NCI-H1694 (cell line): ENCODE data around the gene CREBBP.

Experiments used
- DNase-seq: peaks from one replicate; lab custom pipeline; 2025; lab: John Stamatoyannopoulos, UW

Gene CREBBP

DNA sequence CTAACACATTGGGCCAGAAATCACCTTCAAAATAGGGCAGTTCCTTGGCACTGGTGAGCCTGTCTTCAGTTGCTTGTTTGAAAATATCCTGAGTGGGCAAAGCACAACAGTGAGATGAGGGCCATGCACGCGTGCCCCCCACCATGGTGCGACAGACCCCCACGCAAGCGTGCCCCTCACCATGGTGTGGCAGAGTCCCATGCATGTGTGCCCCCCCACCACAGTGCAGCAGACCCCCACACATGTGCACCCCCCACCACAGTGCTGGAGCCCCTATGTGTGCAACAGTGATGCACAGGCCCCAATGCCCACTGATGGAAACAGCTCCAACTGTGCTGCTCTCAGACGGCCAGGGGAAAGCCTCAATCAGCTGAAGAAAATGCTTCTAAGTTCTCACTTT lies 144.4 kb downstream of the CREBBP start:
- no peak for DNase-seq

DNA sequence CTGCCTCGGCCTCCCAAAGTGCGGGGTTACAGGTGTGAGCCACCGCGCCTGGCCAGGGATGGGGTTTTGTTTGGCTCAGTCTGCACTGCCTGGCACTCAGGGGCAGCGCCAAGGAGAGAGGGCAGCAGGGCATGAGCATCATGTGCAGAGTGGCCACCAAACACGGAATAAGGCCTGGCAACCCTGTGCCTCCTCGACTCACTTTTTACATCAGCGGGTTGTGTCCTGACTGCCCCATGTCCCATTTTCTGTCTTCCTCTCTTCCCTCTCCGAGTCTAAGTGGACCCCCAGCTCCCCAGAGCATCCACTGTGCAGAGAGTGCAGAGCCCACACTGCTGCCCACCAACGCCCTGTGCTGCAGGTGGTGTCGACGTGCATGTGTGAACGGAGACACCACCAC lies 145.0 kb downstream of the CREBBP start:
- DNase-seq = no peak

DNA sequence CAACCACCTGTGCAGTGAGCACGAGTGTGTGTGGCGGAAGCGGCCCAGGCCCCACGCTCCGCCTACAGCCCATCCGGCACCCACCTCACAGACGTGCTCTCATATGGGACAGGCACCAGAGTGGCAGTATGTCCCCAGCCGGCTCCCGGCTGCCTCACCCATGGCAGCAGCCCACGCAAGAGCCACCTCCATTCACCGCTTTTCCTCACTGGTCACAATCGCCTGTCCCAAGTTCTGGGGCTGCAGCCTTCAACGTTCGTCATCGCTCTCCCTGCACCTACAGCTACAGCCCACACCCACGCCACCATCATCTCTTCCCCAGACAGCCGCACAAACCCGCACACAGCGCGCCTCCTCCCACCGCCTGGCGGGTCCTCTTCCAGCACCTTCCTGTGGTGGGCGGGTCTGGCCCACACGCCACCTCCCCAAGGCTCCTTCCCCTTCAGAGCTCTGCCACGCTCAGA lies 145.7 kb downstream of the CREBBP start:
- no peak for DNase-seq

DNA sequence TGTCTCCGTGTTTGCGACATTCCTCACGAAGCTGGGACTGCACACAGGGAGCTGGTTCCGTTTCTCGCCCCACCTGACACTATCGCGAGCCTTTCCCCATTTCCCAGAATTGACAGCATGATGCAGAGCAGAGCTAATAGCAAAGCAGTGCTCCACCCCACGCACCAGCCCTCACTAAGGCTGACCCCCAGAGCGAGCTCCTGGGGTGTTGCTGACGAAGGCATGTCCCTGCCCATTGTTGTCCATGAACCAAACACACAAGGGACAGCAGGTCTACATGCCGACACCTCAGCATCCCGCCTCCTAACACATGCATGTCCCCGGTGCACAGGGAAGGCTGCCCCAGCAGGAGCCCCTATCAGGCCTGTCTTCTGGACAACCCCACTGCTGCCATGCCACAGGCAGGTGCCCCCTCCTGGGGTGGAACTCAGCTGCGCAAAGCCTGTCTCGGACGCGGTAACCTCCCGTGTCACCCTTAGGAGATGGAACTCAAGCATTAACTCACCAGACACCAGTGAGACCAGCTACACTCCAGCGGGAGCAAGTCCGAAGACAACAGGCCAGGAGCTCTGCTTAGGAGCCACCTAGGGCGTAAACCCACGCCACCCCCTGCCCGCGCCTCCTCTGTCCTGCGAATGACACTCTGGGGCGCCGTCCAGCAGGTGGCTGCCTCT lies 146.3 kb downstream of the CREBBP start:
- DNase-seq = no peak

DNA sequence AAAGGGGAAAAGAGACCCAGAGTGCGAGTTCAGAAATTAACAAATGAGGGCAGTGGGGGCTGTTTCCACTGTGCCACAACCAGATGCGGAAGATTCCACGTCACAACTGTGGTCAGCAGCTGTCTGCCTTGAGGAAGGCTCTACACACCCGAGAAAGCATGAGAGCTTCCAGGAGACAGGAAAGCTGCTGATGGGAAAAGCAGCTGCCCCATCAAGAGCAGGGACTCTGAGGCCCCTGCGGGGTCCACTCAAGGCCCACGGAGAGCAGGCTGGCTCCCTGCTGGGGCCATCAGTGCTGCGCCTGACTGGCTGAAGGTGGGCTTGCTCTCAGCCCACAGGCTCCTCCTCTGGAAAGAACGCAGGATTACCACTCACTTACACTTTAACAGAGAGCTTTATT lies 148.3 kb downstream of the CREBBP start:
- DNase-seq = no peak

DNA sequence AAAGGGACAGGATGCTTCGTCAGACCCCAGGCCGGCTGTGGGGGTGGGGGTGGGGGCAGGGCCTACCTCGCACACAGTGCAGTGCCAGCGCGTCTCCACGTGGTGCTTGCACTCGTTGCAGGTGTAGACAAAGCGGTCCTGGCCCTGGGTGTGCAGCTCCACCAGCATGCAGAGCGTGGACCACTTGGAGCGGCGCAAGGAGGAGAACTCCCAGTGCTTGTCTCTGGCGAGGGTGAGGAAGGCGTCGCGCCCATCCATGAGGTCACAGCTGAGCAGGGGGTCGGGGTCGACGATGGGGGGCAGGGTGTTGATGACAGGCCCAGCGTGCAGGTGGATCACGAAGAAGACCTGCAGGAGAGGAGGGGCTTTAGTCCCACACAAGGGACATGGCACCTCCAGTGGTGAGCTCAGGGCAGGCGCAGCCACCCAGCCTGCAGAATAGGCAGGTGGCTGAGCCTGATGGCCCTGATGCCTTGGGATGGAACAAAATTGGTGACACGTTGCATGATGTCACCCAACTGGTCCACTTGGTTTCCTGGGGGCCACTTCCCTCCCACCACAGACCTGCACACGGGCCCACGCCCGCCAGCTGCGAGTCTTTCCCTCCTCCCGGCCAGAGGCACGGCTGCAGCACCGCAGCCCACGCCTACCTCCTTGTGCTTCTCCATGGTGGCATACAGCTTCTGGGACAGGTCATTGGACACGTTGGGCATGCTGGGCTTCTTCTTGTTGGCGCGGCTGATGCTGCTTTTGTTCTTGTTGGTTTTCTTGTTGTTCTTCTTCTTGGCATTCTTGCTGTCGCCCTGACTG lies 149.2 kb downstream of the CREBBP start:
- no peak for DNase-seq

DNA sequence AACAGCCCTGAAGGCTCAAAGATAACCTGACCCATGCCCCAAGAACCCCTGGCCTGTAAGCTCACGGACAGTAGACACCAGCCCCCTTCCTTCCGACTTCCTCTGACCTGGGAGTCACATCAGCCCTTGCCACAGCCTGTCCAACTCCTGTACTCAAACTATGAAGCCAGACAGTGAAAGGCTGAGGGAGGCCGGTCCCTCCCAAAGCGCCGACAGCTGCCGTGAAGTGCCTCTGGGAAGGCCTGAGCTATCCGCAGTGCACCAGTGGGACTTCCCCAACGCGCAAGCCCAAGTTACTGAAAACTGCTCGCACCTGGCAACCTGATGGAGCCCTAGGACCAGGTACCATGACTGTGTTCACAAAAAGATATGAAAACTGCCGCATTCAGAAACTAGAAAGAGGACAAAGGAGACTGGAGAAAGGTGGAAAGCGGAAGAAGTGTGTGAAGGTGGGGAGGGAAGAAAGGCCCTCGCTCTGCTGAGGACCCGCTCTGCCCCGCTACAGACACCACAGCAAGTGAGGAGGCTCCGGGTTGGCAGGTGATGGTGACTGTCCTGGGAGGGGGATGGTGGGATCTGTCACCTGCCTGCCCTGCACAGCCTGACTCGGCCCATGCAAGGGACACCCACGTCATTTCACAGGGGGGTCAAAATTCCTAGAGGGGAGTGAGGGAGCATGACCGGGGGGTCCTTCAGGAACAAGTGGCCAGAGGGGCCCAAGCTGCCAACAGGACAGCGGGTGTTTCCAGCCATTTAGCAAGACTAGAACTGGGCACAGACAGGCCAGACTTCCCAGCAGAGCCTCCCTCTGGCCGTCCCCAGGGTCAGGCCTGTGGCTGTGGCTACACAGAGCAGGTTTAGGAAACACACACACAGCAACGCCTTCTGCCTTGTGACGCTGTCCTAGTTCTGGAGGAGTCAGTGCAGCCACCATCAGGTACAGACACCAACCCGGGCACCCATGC lies 150.1 kb downstream of the CREBBP start:
- DNase-seq = no peak

DNA sequence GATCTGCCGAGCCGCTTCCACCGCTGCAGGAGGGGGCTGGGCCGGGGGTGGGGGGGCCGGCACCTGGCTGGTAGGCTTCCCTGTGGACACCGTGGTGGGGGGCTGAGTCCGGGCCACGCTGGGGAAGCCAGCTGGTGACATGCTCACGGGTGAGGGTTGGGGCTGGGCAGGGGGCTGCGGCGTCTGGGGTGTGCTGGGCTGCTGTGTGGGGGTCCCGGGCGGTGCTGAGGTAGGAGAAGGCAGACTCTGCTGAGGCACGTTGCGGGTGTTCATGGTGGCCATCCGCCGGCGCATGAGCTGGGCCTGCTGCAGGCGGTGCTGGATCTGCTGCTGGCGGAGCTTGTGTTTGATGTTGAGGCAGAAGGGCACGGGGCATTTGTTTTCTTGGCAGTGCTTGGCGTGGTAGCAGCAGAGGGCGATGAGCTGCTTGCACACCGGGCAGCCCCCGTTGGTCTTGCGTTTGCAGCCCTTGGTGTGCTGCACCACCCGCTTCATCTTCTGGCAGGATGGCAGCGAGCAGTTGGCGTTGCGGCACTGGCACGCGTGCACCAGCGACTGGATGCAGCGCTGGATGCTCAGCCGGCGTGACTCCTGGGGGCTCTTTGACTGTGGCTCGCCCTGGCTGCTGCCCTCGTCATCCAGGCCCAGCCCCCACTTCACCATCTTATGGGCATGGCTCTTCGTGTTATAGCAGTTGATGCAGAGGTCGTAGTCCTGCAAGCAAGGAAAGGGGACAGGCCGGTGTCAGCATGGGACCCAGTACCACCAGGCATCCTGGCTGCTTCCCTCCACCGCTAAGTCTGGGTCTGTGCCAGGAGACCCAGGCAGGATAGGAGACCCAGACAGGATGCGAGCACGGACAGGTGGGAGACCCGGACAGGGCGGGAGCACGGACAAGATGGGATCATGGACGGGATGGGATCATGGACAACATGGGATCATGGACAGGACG lies 151.1 kb downstream of the CREBBP start:
- DNase-seq = no peak

DNA sequence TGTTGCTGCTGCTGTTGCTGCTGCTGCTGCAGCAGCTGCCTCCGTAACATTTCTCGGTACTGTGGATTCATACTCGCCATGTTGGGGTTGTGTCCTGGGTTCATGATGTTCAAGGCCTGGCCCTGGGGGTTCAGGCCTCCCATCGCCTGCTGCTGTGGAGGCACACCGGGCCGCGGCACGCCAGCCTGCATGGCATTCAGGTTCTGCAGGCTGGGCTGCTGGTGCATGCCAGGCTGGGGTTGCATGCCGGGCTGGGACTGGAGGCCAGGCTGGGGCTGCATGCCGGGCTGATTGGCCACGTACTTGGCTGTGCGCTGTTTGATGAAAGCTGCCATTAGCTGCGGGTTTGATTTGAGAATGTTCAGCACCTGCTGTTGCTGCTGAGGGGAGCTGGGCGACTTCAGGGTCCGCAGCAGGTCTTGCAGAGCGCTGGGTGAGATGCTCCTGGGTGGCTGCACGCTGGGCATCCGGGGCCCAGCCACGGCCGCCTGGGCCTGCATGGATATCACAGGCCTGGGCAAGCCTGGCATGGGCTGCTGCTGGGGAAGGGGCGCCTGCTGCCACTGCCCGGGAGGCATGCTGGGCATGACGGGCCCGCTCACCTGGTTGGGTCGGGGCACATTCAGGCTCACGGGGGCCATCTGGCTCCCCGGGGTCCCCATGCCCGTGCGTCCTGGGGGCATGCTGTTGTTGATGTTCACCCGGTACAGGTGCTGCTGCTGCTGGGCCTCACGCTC lies 151.9 kb downstream of the CREBBP start:
- no peak for DNase-seq

DNA sequence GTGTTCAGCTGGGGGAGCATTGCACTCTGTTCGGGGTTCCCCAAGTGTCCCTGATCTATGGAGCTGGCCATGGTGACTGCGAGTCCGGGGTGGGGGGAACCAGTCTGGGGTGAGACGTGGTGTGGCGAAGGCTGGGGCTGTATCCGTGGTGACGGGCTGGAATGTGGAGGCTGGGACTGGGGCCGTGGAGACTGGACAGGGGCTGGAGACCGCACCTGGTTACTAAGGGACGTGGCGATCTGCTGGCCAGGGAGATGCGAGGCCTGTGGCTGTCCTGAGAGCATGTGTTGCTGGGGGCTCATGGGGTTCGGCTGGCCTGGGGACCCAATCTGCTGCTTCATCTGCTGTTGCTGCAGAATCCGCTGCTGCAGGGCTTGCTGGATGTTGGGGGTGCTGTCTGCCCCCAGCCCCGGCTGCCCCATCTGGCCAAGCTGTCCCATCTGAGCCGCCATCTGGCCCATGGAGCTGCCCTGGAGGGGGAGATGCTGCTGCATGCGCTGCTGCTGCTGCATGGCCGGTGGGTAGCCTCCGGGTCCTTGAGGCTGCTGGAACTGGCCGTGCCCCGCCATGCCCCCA lies 152.6 kb downstream of the CREBBP start:
- peak; percentile 26 for DNase-seq

DNA sequence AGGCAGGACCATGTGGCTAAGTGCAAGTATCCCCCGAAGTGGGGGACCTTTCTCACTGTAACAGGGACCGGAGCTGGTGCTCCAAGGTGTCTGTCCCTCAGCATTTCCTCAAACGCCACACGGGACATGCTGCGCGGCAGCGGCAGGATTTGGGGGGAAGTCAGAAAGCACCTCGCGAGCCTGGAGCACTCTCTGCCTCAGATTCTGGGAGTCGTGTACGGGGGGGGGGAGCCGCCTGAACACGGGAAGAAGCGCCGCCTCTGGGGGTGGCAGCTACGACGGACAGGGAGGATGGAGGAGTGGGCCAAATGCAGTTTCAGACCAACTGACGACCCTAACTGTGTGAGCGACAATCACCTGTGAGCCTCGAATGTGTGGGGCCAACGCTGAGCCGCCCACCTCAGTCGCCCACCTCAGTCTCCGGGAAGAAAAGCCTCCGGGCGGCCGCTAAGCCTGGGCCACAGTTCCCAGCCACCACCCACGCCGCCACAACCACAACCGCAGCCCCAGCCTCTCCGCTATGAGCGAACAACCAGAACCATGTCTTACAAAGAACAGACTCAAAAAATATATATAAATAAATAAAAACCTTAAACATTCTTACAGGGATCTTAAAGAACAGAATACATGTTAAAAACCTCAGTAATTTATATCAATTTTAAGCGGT lies 154.4 kb downstream of the CREBBP start:
- DNase-seq = no peak

DNA sequence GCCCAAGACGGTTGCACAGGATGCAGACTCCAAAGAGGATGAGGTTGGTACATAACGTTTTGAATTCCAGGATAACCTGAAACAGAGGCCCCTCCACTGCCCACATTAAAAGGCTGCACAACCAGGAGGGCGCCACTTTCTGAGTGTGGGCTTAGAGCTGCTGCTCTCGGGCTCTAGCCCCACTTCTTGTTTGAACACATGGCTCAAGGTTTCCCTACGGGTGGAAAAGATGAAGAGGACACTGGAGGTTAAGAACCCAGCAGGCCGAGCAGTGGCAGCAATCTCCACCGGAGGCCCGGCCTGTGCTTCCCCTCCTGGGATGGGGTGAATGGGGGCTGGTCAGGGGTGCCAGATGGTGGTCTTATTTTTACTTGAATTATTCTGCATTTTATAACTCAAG lies 155.2 kb downstream of the CREBBP start:
- no peak for DNase-seq

DNA sequence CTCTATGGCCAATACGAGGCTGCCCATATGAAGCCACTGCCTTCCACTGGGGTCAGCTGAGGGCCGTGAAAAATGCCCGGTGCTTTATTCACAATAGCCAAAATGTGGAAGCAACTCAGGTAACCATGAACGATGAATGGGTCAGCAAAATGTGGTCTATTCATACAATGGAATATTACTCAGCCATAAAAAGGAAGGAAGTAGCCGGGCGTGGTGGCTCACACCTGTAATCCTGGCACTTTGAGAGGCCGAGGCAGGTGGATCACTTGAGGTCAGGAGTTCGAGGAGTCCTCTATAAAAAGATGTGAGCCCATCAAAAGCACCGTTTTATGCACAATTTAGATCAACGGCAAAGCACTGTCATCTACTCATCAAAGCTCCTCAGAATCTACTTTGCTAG lies 158.0 kb downstream of the CREBBP start:
- no peak for DNase-seq

DNA sequence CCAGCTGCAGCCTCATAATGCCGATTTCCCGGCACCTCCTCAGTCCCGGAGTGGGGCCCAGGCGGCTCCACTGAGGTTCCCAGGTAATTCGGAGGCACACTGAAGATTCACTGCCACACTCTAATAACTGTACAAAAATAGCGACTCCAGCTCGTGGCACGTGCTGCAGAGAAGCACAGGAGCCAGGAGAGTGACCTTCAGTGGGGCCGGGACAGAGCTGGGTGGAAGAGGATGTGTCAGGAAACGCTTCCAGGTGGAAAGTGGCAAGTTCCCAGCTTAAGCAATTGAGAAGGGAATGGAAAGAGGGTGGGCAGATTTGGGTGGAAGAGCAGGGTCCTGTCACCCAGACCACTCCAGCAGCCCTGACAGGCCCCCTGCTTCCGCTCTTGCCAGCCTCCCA lies 160.1 kb downstream of the CREBBP start:
- no peak for DNase-seq

DNA sequence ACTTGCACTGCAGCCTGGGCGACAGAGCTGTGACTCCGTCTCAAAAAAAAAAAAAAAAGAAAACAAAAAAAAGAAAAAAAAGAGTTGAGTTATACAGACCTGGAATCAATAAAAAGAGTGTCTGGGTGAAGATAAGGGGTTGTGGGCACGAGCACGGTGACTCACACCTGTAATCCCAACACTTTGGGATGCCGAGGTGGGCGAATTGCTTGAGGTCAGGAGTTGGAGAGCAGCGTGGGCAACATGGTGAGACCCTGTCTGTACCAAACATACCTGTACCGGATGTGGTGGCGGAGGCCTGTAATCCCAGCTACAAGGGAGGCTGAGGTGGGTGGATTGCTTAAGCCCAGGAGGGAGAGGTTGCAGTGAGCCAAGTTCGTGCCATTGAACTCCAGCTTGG lies 161.9 kb downstream of the CREBBP start:
- DNase-seq = no peak

DNA sequence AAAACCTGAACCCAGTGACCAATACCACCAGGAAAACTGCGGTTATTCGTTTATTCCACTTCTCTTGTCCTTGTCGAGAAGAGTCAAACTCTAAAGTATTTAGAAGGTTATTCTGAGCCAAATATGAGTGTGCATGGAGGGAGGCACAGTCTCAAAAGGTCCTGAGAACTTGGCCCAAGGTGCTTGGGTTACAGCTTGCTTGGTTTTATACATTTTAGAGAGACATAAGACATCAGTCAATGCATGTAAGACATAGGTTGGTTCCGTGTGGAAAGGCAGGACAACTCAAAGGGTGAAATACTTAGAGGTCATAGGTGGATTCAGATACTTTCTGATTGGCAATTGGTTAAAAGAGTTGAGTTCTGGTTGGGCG lies 162.5 kb downstream of the CREBBP start:
- DNase-seq = no peak

DNA sequence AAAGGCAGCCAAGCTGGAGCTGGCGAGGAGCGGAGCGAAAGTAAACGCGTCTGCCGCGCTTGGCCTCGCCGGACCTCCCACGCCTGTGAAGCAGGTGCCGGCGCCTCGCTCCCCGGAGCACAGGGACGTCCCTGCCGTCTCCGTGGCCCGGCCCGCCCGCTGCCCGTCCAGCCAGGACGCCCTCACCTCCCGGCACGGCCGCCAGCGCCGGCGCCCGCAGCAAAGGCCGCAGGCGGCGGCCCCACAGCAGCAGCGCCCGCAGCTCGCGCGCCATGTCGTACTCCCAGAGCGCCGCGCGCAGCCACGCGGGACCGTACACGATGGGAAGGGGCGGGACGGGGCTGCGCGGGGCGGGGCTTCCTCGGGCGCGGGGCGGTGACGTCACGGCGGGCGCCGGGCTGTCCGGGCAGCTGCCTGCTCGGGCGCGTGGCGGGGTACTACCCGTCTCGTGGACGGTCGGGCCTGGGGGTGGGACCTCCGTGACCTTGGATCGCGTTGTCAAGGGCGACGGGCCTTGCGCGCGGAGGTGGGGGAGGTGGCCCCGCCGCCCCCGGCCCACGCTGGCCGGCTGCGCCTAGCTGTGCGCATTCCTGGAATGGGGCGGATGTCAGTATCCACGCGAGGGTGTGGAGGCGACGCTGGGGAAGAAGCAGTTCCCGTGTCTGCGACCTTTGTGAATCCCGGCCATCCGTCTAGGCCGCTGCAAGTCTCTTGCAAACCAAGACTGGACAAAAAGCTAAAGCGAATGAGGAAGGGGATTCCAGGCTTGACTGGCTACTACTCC lies 163.1 kb downstream of the CREBBP start, which contains the start of gene TRAP1:
Gene TRAP1, minus strand, starts transcription at position 290 of the 784 bp plus-strand sequence. Its CDS starts 16 bp downstream, at position 274.
- peak; percentile 31 for DNase-seq

DNA sequence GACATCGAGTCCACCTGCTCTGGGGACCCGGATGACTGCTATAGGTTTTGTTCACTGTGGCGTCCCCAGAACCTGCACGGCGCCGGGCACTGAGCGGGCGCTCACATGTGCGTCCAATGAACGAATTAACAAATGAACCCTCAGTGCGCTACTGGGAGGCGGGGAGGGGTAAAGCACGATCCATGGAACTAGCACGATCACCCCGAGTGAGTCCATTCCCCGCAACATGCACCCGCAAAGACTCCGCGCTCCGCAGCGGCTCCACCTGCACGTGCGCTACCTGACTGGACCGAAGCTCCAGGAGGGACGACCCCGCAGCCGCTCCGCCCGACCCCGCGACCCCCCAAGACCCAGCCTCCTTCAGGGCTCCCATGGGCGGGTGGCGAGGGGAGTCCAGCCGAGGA lies 163.7 kb downstream of the CREBBP start:
- DNase-seq = no peak

DNA sequence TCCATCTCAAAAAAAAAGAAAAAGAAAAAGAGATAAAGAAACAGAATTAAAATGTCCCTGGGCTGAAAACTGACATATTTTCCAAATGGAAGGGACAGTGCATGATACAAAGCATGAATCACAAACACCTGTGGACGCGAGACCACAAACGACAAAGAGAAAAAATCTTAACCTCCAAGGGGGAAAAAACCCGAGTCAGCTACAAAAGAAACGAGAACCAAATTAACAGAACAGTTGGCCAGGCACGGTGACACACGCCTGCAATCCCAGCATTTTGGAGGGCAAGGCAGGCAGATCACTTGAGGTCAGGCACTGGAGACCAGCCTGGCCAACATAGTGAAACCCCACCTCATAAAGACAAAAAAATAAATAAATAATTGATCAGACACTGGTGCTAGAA lies 165.1 kb downstream of the CREBBP start:
- no peak for DNase-seq
